Hepatocyte (in vitro differentiated cells): ENCODE measurements around the gene NDUFAF4. TPM values are rescaled to one million over a fixed set of nuclear protein-coding genes. Genes with fewer than 3 reads are reported as not detected.

Experiments
- DNase-seq: peaks from one replicate; pipeline ENCODE4 v3.0.0-alpha.2; 2016; ENCODE audit warnings: low spot score
- H2AFZ ChIP-seq: fragments of 200-600 bp; sonication (generic); 2 replicates; pipeline ENCODE4 v1.6.0; 2016; ENCODE audit warnings: antibody characterized with exemption, mild to moderate bottlenecking
- H3K27ac ChIP-seq: fragments of 200-600 bp; sonication (generic); 2 replicates; pipeline ENCODE4 v1.5.1; 2016; ENCODE audit warnings: mild to moderate bottlenecking
- H3K27me3 ChIP-seq: fragments of 200-600 bp; sonication (generic); 2 replicates; pipeline ENCODE4 v1.6.1; 2016
- H3K36me3 ChIP-seq: fragments of 200-600 bp; sonication (generic); replicated peaks from 2 replicates; pipeline ENCODE4 v1.5.1; 2016; ENCODE audit warnings: low read depth; ENCODE audit not compliant: insufficient read depth
- H3K4me1 ChIP-seq: fragments of 200-600 bp; sonication (generic); 2 replicates; pipeline ENCODE4 v1.5.1; 2016; ENCODE audit warnings: mild to moderate bottlenecking, moderate library complexity; ENCODE audit not compliant: insufficient read depth
- H3K4me2 ChIP-seq: fragments of 200-600 bp; sonication (generic); 2 replicates; pipeline ENCODE4 v1.6.0; 2016
- H3K4me3 ChIP-seq: fragments of 200-600 bp; sonication (generic); 2 replicates; pipeline ENCODE4 v1.5.1; 2016; ENCODE audit warnings: mild to moderate bottlenecking
- H3K79me2 ChIP-seq: fragments of 200-600 bp; sonication (generic); 2 replicates; pipeline ENCODE4 v1.6.0; 2017; ENCODE audit warnings: mild to moderate bottlenecking
- H3K9me2 ChIP-seq: fragments of 200-600 bp; sonication (generic); replicated peaks from 2 replicates; pipeline ENCODE4 v1.6.0; 2017; ENCODE audit warnings: mild to moderate bottlenecking; ENCODE audit not compliant: insufficient read depth
- H3K9me3 ChIP-seq: fragments of 200-600 bp; sonication (generic); 2 replicates; pipeline ENCODE4 v1.5.1; 2016; ENCODE audit warnings: low read depth, mild to moderate bottlenecking
- H4K20me1 ChIP-seq: fragments of 200-600 bp; sonication (generic); 2 replicates; pipeline ENCODE4 v1.6.0; 2016; ENCODE audit warnings: mild to moderate bottlenecking; ENCODE audit not compliant: insufficient read depth, poor library complexity, severe bottlenecking
- EZH2 ChIP-seq: fragments of 200-600 bp; sonication (generic); IDR thresholded peaks from 2 replicates; pipeline ENCODE4 v1.6.1; 2016; ENCODE audit warnings: antibody characterized with exemption, mild to moderate bottlenecking, borderline replicate concordance
- EZH2phosphoT487 ChIP-seq: fragments of 200-600 bp; sonication (generic); IDR thresholded peaks from one replicate; pipeline ENCODE4 v1.6.1; 2018; ENCODE audit warnings: antibody characterized with exemption, mild to moderate bottlenecking, low read depth, moderate library complexity; ENCODE audit not compliant: unreplicated experiment, severe bottlenecking
- WGBS: methylation state at CpG from one replicate; pipeline ENCODE4 v1.1.6; 2016; ENCODE audit warnings: low lambda C conversion rate; ENCODE audit errors: missing lambda C conversion rate; 5-methylcytosine and 5-hydroxymethylcytosine counted together
- polyA plus RNA-seq: library from polyadenylated mRNA; unstranded; fragments of >200 nt; fragmentation: Nextera tagmentation; extraction: Ambion mirVana; gene quantifications from 2 replicates; pipeline ENCODE4 v1.2.1, GENCODE V29; 2016
- total RNA-seq: library from RNA; depleted of rRNA; stranded (reverse); fragments of >200 nt; gene quantifications from 2 replicates; pipeline ENCODE4 v1.2.3, GENCODE V29; 2014
- TF ChIP-seq, protein P1 (sequence below): fragments of 200-600 bp; sonication (generic); IDR thresholded peaks from 2 replicates; pipeline ENCODE4 v1.5.1; 2016; ENCODE audit warnings: antibody characterized with exemption, mild to moderate bottlenecking; ENCODE audit not compliant: poor library complexity

NDUFAF4 gene
- total and polyA plus RNA-seq, 2 experiments from 2014 or later, result 39.1 to 62.4 TPM

DNA sequence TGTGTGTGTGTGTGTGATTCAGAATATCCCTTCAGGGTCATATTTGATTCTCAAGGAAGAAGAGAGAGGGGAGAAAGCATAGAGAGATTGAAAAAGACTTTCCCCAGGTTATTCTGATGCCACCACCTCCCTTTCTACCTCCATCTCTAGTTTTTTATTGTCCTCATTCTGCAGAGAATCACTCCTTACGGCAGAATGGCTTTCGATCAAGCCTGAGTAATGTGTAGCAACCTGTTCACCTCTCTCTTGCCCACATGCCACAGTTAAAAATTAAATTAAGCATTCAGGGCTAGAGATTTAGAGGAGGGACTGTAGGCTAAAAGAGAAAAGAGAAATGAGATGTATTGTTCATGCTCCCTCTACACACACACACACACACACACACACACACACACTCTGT, 45.0 kb upstream of the NDUFAF4 start:
- DNase-seq, result no peak
- WGBS, result 85% methylated on average over 2 of the region's 2 CpGs
- Histone ChIP-seq H3K27me3 (no peaks in the 10 kb centered on the region), H4K20me1 (no peaks in the 10 kb centered on the region), H3K27ac (no peak overlapping the region), H3K36me3 (no peaks in the 10 kb centered on the region), H3K4me3 (no peak overlapping the region), H3K9me3 (no peaks in the 10 kb centered on the region), H2AFZ (no peak overlapping the region), H3K9me2 (no peaks in the 10 kb centered on the region), H3K79me2 (no peaks in the 10 kb centered on the region), H3K4me1 (no peaks in the 10 kb centered on the region), H3K4me2 (no peak overlapping the region)
- TF ChIP-seq, protein P1, sequence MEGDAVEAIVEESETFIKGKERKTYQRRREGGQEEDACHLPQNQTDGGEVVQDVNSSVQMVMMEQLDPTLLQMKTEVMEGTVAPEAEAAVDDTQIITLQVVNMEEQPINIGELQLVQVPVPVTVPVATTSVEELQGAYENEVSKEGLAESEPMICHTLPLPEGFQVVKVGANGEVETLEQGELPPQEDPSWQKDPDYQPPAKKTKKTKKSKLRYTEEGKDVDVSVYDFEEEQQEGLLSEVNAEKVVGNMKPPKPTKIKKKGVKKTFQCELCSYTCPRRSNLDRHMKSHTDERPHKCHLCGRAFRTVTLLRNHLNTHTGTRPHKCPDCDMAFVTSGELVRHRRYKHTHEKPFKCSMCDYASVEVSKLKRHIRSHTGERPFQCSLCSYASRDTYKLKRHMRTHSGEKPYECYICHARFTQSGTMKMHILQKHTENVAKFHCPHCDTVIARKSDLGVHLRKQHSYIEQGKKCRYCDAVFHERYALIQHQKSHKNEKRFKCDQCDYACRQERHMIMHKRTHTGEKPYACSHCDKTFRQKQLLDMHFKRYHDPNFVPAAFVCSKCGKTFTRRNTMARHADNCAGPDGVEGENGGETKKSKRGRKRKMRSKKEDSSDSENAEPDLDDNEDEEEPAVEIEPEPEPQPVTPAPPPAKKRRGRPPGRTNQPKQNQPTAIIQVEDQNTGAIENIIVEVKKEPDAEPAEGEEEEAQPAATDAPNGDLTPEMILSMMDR, result no peak
- TF ChIP-seq EZH2 (no peak), EZH2phosphoT487 (no peak)

DNA sequence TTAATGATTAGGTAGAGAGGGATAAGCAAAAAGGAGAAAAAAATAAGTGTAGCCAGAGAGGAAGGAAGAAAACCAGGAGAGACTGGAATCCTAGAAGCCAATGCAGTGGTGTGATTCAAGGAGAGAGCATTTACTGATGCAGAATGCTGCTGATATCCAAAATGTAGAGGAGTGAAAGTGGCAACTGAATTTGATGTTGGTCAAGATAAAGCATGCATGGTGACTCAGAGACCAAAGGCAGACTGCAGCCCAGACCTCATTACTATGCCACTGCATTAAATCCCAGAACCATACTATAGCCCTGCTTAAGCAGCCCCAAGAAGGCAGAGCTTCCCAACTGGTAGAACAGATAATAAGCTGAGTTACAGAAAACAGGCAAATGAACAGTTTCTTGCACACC, 42.6 kb upstream of the NDUFAF4 start:
- Histone ChIP-seq H3K36me3 (no peaks in the 10 kb centered on the region), H3K9me2 (no peaks in the 10 kb centered on the region), H3K27ac (no peak overlapping the region), H3K4me2 (no peak overlapping the region), H3K4me1 (no peaks in the 10 kb centered on the region), H3K9me3 (no peaks in the 10 kb centered on the region), H3K79me2 (no peaks in the 10 kb centered on the region), H4K20me1 (no peaks in the 10 kb centered on the region), H3K27me3 (no peaks in the 10 kb centered on the region), H3K4me3 (no peak overlapping the region), H2AFZ (no peak overlapping the region)
- no peak for DNase-seq
- TF ChIP-seq, protein P1, result no peak
- TF ChIP-seq EZH2 (no peak), EZH2phosphoT487 (no peak)

DNA sequence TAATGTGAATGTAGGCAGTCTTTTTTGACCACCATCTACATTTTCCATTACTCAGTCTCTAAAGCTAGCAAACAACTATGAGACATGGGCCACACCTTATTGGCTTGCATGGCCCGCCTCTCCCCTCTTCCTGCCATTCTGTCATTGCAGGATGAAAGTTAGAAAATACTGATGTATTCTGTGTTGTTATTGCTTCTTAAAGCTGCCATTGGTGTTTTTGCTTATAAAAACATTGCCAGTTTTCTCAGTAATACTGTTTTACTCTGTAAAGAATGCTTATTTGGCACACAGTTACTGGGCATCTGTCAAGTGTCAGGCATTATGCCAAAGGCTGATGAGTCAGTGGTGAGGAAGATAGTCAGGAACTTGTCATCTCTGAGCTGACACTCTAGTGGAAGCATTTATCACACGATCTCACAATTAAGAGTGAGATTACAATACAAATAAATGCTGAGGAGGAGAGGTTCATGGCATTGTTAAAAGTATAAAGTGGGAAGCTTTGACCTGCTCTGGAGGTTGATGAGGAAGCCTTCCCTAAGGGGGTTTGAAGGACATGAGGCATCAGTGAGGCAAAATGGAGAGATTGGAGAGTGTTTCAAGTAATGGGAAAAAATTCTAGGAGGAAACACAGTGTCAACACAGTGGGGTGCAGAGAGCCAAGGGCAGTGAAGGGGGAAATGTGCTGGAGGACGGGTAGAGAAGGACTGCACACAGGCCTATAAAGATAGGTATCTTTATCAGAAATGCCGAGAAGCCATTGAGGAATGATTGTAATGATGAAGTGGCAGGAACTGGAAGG, 41.5 kb upstream of the NDUFAF4 start:
- TF ChIP-seq EZH2phosphoT487, result no peak
- TF ChIP-seq, protein P1, result no peak
- TF ChIP-seq EZH2, result no peak
- H3K27ac ChIP-seq, result no peak overlapping the region
- WGBS, result 79% methylated on average over 4 of the region's 4 CpGs

More for the DNA sequence above, 41.5 kb upstream of the NDUFAF4 start:
- Histone ChIP-seq H4K20me1 (no peaks in the 10 kb centered on the region), H3K27me3 (no peaks in the 10 kb centered on the region), H3K36me3 (no peaks in the 10 kb centered on the region), H3K9me2 (no peaks in the 10 kb centered on the region), H3K79me2 (no peaks in the 10 kb centered on the region), H3K4me1 (no peaks in the 10 kb centered on the region), H3K4me3 (no peak overlapping the region), H2AFZ (no peak overlapping the region), H3K9me3 (no peaks in the 10 kb centered on the region), H3K4me2 (no peak overlapping the region)
- no peak for DNase-seq
